Measurements from ENCODE around the gene PIEZO2.

Gene PIEZO2

DNA sequence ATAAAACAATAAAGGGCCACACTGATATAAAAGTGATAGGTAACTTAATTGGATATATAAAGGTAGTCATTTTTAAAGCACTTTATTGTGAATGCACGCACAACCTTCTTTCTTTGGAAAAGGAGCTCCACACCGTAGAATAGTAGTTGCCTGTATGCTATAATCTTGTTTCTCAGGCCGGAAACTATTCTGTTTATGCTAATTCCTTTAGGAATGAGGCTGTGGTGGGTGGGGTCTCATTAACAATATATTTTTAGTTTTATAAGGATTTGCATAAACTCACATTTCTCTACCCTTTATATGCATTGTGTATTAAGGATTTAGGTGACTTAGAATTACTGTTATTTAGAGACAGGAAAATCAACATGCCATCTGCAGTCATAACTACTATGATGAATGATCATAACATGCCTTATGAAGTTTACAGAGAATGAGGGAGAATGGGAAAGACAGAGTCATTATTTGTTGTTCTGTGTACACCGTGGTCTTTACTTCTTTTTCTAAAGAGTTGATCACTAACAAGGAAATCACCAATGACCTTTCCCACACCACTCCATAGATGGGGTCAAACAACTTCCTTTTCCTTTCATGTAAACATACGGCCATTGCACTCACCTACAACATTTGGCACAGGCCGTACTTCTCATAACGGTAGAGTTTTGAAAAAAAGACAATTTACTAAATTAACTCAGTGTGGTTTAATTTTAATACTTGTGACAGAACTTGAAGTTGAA lies 84.5 kb downstream of the PIEZO2 start:
- no peak for DNase-seq (ENCODE audit: low read depth)

DNA sequence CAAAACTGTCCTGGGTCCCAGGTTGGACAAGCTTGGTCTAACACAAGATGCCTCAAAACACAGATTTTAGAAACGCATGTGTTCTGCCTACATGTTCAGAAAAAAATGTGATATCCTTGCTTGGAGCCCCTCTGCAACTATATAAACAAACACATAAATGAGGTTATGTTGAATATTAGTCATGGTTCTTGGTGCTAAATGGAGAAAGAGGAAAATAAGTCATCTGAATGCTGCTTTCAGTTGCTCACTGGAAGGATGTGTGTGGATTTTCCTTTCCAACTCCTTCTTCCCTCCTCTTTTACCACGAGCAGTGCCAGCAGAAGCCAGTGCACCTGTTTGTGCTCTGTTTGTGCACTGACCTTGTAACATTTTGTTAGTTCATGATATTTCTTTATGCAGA lies 85.3 kb downstream of the PIEZO2 start:
- no peak for DNase-seq (ENCODE audit: low read depth)

DNA sequence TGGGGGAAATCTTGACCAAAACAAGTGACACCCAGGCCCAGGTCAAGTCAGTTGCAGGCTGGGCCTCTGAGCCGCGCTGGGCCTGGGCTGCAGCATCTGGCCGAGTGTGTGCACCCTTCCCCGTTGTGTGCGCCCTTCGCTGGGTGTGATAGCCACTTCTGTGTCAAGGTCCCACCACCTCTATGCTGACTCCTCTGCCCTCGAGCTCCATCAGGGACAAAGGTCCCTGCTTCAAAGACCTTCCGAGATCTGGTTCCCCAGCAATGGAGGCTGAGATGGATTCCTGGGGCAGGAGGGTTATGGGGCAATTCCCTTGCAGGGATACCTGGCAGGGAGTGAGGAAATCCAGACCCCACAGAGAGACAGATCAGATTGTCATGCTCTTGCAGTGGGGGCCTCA lies 93.6 kb downstream of the PIEZO2 start:
- DNase-seq (ENCODE audit: low read depth): no peak

DNA sequence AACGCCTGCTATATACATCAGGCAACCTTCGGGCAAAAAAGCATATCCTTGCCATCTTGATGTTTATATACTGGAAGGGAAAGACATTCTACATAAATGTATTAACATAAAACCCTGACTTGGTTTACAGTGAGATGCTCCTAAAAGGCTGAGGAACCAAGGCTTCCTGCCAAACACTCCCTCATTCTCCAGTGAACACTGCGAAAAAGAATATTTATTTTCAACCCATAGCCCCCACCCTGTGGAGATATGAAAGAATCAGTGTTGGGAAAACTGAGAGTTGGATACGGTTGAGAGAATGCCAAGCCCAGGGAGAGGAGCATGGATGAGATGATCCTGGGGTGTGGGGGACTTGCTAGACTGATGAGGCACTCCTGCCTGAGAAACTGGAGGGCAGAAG lies 94.9 kb downstream of the PIEZO2 start:
- no peak for DNase-seq (ENCODE audit: low read depth)

DNA sequence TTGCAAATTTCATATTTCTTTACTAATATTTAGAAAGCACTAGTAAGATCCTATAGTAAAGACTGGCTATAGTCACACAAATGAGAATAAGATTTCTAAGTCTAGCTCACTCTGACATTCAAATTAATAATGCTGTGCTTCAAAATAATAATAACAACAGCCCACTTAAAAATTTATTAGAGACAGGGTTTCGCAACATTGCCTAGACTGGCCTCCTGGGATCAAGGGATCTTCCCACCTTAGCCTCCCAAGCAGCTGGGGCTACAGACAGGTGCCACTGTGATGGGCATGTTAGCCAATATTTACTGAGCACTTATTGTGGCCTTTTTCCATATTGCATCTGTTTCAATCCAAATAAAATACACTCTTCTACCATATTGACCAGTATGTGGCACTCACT lies 96.1 kb downstream of the PIEZO2 start:
- DNase-seq (ENCODE audit: low read depth): no peak

DNA sequence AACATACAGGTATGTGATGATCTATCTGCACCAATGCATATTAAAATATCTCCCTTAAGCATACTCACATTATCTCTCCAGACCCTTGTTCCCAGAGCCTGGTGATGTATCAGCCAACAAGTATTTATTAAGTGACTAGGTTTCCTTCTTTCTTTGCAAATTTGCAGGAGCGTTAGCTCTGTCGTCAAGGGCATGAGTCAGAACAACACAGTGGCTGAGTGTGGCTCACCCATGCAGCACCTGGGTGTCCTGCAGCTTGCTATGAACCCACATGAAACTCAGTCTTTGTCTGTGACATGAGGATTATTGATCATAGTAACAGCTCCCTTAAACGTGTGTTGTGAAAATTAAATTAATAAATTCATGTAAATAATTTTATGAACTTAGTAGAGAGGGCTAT lies 96.6 kb downstream of the PIEZO2 start:
- DNase-seq (ENCODE audit: low read depth): no peak

DNA sequence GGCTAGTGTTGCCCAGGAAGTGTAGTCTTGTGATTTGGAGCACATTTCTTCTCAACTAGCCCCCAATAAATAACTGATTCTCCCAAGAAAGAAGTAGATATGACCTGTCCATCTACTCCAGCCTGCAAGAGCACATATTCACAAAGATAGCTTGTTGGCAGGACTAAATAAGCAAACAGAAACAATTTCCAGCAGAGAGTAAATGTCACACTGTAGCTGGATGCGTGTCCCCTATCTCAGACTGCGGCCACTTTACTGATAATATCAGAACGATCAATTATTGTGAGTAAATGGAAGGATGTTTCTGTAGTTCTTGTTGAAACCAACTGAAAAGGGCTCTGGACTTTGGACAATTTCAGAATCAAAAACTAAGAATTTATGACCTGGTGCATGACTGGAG lies 97.9 kb downstream of the PIEZO2 start:
- no peak for DNase-seq (ENCODE audit: low read depth)

DNA sequence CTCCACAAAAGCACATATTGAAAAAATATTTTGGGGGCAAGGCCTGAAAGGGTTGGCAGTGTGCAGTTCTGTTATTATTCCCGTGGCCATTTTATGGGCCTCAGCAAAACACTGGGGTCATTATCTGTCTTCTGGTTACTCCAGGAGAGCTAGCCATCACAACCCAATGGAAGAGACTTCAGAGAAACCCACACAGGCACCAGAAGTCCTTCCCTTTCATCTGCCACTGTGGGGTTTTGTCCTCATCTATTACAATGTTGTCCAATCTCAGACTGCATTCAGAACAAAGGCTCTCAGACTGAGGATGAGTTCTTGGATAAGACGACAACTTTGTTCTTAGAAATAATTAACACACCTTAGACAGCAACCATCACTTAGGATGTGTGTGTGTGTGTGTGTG lies 98.4 kb downstream of the PIEZO2 start:
- DNase-seq (ENCODE audit: low read depth): no peak

DNA sequence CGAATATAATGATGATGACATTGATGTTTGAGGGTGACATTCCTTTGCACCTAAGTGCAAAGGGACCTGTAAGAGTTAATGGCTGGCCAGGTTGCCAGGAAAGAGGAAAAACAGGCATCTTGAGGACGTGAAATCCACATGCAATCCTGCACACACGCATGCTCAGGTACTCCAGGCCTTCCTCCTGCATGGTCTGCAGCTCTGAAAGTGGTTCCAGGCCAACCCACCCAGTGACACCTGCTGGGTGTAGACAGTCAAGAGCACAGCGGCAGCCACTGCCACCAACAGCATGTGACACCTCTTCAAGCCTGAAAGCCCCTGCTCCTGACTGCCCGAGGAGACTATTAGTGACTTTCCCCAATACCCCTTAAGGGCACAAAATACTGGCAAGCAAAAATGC lies 101.6 kb downstream of the PIEZO2 start:
- DNase-seq (ENCODE audit: low read depth): no peak

DNA sequence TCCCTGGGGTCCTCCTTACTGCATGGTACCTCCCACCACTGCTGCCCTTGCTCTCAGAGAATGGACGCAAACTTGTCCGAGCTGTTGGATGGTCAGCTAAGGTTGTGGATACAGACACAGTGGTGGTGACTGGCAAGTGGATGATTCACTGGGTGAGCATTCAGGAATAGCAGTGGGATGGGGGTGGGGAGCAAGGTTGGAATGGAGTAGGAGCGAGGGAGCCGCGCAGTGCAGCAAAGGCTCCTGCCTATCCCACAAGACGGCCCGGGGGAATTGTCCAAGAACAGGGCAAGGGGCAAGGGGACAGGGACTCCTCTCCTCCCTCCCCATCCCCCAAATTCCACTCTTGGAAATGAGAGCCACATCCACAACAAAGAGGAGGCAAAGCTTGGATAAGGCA lies 102.2 kb downstream of the PIEZO2 start:
- DNase-seq (ENCODE audit: low read depth): no peak

DNA sequence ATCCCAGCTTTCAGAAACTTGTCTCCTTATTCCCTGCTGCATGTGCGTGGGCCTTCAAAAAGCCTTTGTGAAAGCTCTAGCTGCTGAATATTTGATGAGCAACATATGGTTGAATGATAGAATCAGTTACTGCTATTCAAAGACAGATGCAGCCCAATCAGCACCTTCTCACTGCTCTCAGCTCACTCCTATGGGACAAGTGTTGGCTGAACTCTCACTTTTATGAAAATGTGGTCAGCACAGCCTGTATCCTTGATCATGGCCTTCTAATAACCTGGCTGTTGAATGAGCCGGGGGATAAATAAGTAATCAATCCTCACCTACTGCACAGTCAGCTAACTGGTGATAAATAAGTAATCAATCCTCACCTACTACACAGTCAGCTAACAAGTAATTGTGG lies 103.2 kb downstream of the PIEZO2 start:
- DNase-seq (ENCODE audit: low read depth): no peak

DNA sequence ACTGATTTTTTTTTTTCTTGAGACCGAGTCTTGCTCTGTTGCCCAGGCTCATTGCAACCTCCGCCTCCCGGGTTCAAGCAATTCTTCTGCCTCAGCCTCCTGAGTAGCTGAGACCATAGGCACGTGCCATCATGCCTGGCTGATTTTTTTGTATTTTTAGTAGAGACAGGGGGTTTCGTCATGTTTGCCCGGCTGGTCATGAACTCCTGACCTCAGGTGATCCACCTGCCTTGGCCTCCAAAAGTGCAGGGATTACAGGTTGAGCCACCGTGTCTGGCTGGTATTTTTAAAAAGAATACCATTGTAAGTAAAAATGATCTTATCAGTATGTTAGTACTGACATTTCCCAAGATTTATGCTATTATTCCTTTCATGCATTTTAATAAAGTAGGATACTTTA lies 105.7 kb downstream of the PIEZO2 start:
- no peak for DNase-seq (ENCODE audit: low read depth)

DNA sequence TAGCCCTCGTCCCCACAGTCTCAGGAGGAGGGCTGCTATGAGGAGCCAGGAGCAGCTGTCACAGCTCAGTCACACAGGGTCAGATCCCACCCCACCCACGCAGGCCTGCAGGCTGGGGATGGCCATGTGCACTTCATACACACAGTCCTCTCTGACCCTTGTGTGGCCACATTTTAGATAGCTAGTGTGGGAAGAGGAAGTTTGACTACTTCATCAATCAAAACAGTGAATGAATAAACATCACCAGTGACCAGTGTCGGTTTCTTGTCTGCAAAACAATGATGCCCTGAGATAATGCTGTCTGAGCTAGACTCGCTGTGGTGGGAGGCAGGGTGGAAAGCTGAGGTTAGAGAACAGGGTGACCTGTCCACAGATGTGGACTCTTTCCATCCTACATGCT lies 107.1 kb downstream of the PIEZO2 start:
- no peak for DNase-seq (ENCODE audit: low read depth)

DNA sequence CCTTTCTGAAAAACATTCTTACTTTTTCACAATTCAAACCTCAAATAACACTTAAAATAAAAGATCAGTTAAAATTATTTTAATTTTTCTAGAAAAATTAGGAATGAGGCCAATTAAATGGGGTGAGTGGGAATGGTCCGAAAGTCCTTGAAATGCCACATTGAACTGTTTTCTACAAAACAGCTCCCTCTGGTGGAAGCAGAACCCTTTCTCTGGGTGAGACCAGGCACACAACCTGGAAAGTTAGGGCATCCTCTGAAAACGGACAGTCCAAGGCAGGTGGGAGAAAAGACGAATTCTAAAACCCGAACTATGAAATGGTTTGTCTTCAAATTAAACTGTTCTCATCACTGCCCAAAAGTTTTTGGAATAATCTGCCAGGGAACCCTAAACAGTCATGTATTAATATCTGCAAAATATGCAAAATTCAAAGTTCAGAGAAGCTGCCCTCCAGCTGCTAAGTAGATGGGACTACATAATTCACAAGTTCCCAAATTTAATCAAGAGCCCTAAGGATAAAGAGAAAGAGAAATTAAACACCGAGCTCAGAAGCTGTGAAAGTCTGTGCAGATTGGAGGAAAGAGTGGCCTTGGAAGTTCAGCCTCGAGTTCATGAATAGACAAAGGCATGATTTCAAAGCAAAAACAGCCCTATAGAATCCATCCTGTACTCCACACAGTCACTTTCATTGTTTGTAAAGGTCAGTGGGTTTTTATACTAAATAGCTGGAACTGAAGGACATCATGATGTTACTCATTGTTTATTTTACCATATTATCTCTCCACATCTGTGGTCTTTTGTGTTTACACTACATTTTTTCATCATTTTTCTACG lies 108.3 kb downstream of the PIEZO2 start:
- no peak for DNase-seq (ENCODE audit: low read depth)

DNA sequence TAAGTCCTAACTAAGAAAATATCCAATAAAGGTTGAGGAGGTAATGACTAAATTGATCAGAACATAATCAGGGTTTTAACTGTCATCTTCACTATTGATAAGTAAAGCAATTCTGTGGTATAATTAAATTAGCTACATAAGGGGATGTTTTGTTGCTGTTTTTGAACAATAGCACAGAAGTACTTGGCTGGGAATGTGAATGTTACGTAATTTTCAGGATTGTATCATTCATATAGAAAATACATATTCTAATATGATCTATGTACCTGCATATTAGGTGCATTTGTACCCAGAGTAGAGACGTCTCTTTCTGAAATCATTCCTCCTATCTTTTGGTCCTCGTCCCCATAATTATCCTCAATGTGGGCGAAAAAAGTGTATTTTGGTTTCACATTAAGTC lies 109.0 kb downstream of the PIEZO2 start:
- DNase-seq (ENCODE audit: low read depth): no peak

DNA sequence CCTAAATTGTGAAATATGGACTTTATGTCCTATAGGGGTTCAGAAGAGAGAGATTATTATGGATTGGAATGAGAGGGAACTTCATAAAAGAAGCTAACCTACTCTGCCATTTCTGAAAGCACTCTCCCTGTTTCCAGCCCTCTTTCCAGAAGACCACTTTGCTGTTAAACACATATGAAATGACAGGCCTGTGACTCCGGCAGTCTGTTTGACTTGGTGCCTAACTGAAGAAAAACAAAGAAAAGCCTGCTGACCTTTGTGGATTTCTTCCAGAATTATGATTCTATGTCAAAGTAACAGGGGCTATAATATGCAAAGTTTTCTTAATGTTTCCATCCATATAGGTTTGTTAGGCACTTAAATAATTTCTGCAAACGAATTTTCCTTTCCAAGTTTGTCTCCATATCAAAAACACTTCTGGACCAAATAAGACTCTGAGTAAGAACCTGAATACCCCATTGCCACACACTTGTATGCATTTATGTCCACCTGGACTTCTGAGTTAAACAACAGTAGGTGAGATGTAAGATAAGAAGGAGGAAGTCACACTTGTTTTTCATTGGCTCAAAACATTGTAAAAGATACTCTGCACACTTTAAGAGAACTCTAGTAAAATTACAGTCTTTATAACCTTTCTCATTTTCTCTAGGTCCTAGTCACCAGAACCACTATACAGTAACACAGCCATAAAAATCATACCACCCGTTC lies 111.7 kb downstream of the PIEZO2 start:
- DNase-seq (ENCODE audit: low read depth): no peak

DNA sequence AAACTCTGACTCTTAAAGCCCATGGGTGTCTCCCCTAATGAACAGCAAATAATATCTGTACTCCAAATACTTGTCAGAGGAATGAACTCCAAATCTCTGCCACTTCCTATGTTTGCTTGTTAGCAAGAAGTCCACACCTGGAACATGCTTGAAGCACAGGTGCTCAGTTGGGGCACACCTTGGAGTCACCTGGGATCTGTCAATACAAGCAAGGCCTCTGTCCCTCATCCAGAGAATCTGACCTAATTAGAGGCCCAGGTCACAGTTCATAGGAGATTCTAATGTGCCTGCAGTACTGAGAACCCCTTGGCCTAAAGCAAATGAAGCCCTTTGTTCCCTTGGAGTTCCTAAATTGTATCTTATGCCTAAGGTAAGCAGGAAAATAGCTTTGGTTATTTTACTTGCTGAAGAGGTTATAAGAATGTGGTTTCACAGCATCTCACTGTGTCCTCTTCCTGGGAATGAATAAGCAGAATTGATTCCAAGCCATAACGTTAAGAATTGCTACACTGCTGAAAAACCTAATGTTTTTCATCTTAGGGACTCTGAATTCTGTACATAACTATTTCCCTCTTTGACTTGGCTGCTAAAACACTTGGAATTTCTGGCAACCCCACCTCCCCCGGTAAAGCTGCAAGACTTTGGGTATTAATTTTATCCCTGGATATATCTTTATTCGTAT lies 113.4 kb downstream of the PIEZO2 start:
- no peak for DNase-seq (ENCODE audit: low read depth)

DNA sequence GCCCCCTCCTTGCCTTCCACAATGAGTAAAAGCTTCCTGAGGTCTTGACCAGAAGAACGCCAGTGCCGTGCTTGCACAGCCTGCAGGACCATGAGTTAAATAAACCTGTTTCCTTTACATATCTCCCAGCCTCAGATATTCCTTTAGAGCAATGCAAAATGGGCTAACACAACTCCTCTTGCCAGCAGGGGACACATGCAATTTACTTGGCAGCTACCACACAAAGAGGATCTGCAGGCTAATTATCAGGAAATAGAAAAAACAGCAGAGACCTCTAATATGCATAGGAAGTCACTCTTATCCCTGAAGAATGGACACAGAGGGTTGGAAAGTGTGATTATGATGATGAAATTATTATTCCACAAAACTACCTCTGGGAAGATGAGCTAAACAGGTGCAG lies 114.0 kb downstream of the PIEZO2 start:
- DNase-seq (ENCODE audit: low read depth): no peak

DNA sequence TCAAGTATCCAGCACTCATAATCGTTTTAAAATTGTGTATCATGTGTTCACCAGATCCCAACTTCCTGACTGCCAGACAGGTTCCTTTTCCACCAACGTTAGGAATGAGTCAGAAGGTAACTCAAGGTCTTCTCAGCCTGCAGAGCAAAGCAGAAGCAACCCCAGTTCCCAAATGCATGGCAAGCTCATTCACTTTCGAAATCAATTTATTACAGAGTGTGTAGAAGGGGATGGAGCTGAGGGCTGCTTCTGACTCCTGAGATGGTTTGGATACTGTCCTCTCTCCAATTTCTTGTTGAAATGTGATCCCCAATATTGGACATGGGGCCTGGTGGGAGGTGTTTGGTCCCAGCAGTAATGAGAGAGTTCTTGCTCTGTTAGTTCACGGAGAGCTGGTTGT lies 114.5 kb downstream of the PIEZO2 start:
- DNase-seq (ENCODE audit: low read depth): no peak

DNA sequence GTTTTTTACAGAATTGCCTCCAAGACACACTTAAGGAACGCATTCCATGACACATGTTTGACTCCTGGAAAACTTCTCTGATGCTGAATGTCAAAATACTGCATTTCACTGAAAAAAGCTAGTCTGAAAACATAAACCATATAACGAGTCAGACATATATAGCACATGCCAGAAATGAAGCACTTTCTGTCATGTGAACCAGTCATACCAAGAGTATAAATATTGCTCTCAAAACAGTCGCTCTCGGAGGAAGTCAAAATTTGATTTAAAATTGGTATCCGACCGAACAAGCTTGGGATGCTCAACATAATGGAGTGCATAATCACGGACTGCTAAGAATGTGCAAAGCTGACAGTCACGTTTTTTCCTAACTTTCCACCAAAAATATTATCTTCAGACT lies 115.9 kb downstream of the PIEZO2 start:
- no peak for DNase-seq (ENCODE audit: low read depth)

DNA sequence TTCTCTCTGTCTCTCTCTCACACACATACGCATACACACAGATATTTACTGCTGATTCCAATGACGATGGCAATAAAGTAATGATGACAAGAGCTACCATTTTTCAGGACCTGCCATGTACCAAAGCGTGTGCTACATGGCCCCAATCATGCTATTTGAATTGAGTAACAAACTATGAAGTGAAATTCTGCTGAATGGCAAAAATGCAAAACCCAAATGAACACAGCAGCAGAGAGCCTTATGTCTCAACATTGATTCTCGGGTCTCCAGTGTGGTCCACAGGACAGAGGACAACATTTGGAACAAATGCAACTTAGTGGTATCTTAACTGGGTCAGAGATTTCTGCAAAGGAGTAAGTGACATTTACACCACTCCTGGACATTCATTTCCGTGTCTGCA lies 117.4 kb downstream of the PIEZO2 start:
- DNase-seq (ENCODE audit: low read depth): no peak

DNA sequence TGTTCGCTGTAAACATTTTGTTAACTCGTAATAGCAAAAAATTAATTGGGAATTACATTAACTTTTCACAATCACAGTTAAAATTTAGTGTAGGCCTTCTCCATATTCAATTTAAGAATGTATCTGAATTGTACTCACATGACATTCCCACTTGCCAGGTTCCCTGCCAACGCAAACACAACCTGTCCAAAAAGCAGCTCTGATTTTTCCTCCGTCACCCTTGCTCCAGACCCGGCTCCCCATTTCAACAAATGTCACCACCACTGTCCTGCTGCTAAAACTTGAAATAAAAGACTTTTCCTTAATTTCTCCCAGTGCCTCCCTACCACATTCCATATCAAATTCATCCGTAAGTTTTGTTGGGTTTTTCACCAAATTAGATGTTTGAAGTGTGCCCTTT lies 120.3 kb downstream of the PIEZO2 start:
- no peak for DNase-seq (ENCODE audit: low read depth)

DNA sequence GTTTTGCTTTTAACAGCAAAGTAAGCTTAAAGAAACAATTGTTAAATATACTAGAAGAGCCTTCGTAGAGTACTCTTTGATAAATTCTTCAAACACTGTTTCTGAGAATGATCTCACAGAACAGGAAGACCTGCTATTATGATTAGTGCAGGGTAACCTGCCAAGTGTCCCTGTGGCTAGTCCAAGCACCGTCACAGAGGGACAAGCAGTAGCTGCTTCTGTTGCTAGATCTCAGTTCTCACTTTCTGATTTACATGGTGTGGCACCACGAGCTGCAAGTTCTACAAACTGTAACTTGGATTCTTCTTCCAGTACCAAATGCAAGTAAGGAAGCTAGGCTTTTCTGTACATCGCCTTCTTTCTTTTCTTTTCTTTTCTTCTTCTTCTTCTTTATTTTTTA lies 121.5 kb downstream of the PIEZO2 start:
- no peak for DNase-seq (ENCODE audit: low read depth)
